ENCODE measurements around the gene IMMP2L. TPM values are rescaled to one million over a fixed set of nuclear protein-coding genes. Genes with fewer than 3 reads are reported as not detected.

IMMP2L gene
- total RNA-seq, 1 donor from 2014 or later = 31.9 TPM

DNA sequence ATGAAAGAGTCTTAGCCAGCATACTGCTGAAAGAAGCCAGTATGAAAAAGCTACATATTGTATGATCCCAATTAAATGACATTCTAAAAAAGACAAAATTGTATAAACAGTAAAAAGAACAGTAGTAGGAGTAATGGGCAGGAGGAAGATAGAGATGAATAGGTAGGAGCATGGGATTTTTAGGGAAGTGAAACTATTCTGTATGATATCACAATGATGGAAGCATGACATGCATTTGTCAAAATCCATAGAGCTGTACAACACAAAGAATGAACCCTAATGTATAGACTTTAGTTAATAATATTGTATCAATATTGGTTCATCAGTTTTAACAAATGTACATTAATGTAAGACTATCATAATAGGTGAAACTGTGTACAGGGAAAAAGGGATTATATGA lies 147.9 kb downstream of the IMMP2L start:
- Mint-ChIP-seq H3K4me3 (no peak overlapping the region), H3K27ac (no peak overlapping the region), H3K27me3 (no peaks in the 10 kb centered on the region), H3K9me3 (no peaks in the 10 kb centered on the region), H3K36me3 (ENCODE audit: low read depth) (no peaks in the 10 kb centered on the region), H3K4me1 (peaks cover 2% of the 10 kb centered on the region)
- DNase-seq (no peak), ATAC-seq (ENCODE audit: low read depth) (no peak)
- intact Hi-C loops (cut with micrococcal nuclease) = no loop called here
- TF ChIP-seq, protein P1, sequence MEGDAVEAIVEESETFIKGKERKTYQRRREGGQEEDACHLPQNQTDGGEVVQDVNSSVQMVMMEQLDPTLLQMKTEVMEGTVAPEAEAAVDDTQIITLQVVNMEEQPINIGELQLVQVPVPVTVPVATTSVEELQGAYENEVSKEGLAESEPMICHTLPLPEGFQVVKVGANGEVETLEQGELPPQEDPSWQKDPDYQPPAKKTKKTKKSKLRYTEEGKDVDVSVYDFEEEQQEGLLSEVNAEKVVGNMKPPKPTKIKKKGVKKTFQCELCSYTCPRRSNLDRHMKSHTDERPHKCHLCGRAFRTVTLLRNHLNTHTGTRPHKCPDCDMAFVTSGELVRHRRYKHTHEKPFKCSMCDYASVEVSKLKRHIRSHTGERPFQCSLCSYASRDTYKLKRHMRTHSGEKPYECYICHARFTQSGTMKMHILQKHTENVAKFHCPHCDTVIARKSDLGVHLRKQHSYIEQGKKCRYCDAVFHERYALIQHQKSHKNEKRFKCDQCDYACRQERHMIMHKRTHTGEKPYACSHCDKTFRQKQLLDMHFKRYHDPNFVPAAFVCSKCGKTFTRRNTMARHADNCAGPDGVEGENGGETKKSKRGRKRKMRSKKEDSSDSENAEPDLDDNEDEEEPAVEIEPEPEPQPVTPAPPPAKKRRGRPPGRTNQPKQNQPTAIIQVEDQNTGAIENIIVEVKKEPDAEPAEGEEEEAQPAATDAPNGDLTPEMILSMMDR (IDR thresholded peaks at IDR 0.05) = no peak
- ChIA-PET POLR2A (no interaction called here), CTCF (no interaction called here)

DNA sequence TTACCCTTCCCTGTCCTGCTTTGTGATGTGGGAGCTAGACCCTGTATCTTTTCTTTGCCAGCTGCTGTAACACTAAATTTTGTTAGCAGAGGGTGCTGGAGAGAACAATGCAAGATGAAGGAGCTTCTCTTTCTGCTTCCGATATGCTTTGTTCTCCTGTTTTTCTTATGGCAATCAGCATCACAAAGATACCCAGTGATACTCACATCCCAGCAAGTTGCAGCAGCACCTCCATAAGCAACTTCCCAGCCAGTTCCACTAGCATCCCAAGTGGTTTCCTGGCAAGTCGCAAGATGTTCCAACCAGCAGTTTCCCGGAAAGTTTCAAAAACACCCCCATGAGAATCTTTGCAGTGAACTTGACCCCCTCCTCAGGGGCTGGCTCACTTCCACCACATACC lies 148.6 kb downstream of the IMMP2L start:
- ATAC-seq (ENCODE audit: low read depth) (no peak), DNase-seq (no peak)
- intact Hi-C loops (cut with micrococcal nuclease) = no loop called here
- Mint-ChIP-seq H3K9me3 (no peaks in the 10 kb centered on the region), H3K27me3 (no peaks in the 10 kb centered on the region), H3K27ac (no peak overlapping the region), H3K4me3 (no peak overlapping the region), H3K4me1 (peaks cover 2% of the 10 kb centered on the region), H3K36me3 (ENCODE audit: low read depth) (no peaks in the 10 kb centered on the region)
- ChIA-PET POLR2A (no interaction called here), CTCF (no interaction called here)
- TF ChIP-seq, protein P1 (IDR thresholded peaks at IDR 0.05) = no peak

DNA sequence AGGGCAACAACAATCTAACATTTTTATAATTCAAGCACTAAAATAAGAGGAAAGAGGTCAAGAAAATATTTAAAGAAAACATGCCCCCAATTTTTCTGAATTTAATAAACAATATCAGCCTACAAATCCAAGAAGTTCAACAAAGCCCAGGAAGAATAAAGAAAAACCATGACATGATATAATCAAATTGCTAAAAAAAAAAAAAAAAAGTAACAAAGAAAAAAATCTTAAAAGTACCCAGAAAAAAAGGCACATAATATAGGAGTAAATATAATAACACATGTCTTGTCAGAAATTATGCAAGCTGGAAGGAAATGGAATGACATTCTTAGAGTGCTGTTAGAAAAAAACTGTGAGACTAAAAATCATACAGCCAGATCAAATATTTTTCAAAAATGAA lies 151.4 kb downstream of the IMMP2L start:
- H3K36me3 Mint-ChIP-seq (ENCODE audit: low read depth) = no peaks in the 10 kb centered on the region
- POLR2A ChIA-PET = no interaction called here
- intact Hi-C loops (cut with micrococcal nuclease) = no loop called here

DNA sequence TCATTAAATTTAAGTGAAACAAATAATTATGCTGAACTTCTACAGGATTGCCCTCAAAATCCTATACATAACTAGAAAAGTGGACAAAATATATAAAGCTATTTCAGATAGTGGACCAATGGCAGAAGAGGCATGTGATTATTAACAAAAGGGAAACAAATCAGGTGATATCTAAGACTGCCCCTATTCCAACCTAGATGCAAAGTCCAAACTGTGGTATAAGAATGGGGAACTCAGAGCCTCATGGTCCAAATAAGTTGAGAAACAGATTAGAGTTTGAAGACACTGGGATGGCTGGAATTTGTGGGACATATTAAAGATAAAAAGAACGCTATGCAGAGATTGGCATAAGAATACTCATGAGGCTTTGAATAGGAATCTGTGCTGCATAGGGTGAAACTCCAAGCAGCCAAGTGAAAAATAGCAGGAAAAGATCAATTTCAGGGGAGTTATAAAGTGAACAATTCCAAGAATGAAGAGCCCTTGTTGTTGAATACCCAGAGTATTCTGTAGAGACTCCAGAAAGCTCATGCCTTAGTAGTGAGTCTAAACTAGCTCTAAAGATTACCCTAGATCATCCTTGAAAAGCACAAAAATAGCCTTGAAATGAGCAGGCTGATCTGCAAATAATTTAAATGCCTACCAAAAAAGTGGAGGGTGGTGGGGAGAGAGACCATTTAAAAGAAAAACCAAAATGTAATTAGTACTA lies 152.4 kb downstream of the IMMP2L start:
- no peak for ATAC-seq (ENCODE audit: low read depth)
- DNase-seq = no peak
- Mint-ChIP-seq H3K9me3 (no peaks in the 10 kb centered on the region), H3K27me3 (no peaks in the 10 kb centered on the region), H3K4me3 (no peak overlapping the region), H3K4me1 (peaks cover 2% of the 10 kb centered on the region), H3K36me3 (ENCODE audit: low read depth) (no peaks in the 10 kb centered on the region), H3K27ac (no peak overlapping the region)
- ChIA-PET CTCF (no interaction called here), POLR2A (no interaction called here)
- intact Hi-C loops (cut with micrococcal nuclease) = loop anchor here (2.0 kb wide), 1 partner anchor 15 kb away; no protein-coding TSS in a partner anchor
- TF ChIP-seq, protein P1 (IDR thresholded peaks at IDR 0.05) = no peak

More for the DNA sequence above, 151.4 kb downstream of the IMMP2L start:
- CTCF ChIA-PET = no interaction called here
- no peak for DNase-seq
- peaks cover 2% of the 10 kb centered on the region for H3K4me1 Mint-ChIP-seq
- H3K4me3 Mint-ChIP-seq = no peak overlapping the region
- H3K27ac Mint-ChIP-seq = no peak overlapping the region
- ATAC-seq (ENCODE audit: low read depth) = no peak
- TF ChIP-seq, protein P1 (IDR thresholded peaks at IDR 0.05) = no peak
- no peaks in the 10 kb centered on the region for H3K9me3 Mint-ChIP-seq
- no peaks in the 10 kb centered on the region for H3K27me3 Mint-ChIP-seq

DNA sequence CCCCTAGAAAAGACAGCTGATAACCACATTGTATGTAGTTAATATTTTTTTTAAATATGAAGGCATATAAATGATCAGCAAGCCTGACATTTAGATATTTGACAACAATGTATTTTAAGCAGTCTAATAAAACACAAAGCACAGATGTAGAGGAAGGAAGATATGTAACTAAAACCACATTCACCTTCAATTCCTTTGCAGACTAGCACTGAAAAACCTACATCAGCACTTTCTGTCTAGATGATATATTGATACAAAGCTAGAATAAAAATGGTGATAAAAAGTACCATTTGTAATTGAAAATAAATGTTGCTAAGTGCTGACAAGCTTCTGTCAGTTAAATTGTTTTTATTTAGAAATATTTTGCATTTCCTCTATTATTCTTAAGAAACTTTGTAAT lies 153.6 kb downstream of the IMMP2L start:
- Mint-ChIP-seq H3K9me3 (no peaks in the 10 kb centered on the region), H3K27me3 (no peaks in the 10 kb centered on the region), H3K4me3 (no peak overlapping the region), H3K27ac (no peak overlapping the region), H3K36me3 (ENCODE audit: low read depth) (no peaks in the 10 kb centered on the region), H3K4me1 (no peaks in the 10 kb centered on the region)
- DNase-seq (no peak), ATAC-seq (ENCODE audit: low read depth) (no peak)
- intact Hi-C loops (cut with micrococcal nuclease) = loop anchor here (2.0 kb wide), 1 partner anchor 14 kb away; no protein-coding TSS in a partner anchor
- TF ChIP-seq, protein P1 (IDR thresholded peaks at IDR 0.05) = no peak
- CTCF ChIA-PET = no interaction called here
- POLR2A ChIA-PET = no interaction called here
